Endothelial cell of umbilical vein (primary cell): ENCODE data around the gene D2HGDH.

Experiments
- CTCF ChIP-seq, 2 donors: IDR thresholded peaks; 1 replicate in 1 of 2; 2 replicates in 1 of 2; pipeline ENCODE4 v1.5.1; 2011; ENCODE audit warnings: low read length in 2 of 2, mild to moderate bottlenecking in 2 of 2, moderate library complexity in 2 of 2, control low read depth in 1 of 2, inconsistent platforms in 1 of 2, low read depth in 1 of 2; ENCODE audit not compliant: insufficient read depth in 1 of 2; ENCODE audit errors: extremely low read depth in 1 of 2
- MYC ChIP-seq: IDR thresholded peaks from one replicate; pipeline ENCODE4 v1.6.1; 2011; ENCODE audit warnings: mild to moderate bottlenecking, low read depth, low read length
- POLR2AphosphoS5 ChIP-seq: IDR thresholded peaks from 2 replicates; pipeline ENCODE4 v1.6.1; 2012; ENCODE audit warnings: low read depth, mild to moderate bottlenecking, control low read depth, low read length, moderate library complexity; ENCODE audit not compliant: insufficient read depth

DNA sequence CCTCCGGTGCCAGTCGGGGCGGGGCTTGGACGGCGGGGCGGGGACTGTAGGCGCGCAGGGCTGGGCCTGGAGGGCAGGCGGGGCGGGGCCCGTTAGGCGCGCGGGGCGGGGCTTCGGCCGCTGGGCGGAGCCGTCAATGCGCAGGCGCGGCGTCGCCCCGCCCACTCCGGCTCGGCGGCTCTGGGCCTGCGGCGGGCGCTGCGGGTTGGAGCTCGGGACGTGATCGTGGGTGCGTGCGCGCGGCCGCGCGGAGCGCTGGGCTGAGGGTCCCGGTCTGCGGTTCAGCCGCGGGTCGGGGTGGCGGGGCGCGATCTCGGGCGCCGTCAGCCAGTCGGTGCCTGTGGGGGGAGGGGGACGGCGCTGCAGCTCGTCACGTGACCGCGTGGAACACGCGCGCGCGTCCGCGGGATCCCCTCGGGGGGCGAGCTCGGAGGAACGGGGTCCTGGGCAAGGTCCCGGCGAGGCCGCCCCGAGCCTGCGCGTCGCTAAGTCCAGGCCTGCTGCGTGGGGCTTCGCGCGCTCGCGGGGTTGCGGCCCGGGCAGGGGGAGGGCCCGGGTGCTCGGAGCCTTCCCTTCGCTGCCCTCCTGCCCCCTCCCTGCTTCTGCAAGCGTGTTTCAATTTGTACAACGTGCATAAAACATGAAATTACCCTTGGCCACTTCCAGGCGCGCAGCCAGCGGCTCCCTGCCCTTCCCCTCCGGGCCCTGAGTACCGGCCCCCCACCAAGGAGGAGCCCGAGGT lies at the start of gene D2HGDH:
- TF ChIP-seq CTCF (IDR thresholded peaks at IDR 0.05; ENCODE audit: extremely low read depth in 1 of 2, insufficient read depth in 1 of 2, low read depth in 1 of 2, low read length in 2 of 2) (no peak), MYC (peak; percentile 10), POLR2AphosphoS5 (peak; percentile 97)
